ENCODE data around the gene LRRC4C. TPM values are rescaled to one million over a fixed set of nuclear protein-coding genes. Genes with fewer than 3 reads are reported as not detected.

LRRC4C gene
- total RNA-seq, 1 experiment from 2014 or later: 0.72 TPM

GRCh38 chr11:40340911-40341310, 1118.5 kb downstream of the LRRC4C start:
- peaks cover 15% of the 10 kb centered on the region; the same call in 1 of the 2 replicates for H3K9me3 Mint-ChIP-seq
- ChIA-PET CTCF (no interaction called here), POLR2A (no interaction called here)
- no peak overlapping the region for H3K4me3 Mint-ChIP-seq
- no peak for TF ChIP-seq CBFB (CRISPR knock-in tag; IDR thresholded peaks at IDR 0.05; ENCODE audit: low read depth)
- TF ChIP-seq, protein P1, sequence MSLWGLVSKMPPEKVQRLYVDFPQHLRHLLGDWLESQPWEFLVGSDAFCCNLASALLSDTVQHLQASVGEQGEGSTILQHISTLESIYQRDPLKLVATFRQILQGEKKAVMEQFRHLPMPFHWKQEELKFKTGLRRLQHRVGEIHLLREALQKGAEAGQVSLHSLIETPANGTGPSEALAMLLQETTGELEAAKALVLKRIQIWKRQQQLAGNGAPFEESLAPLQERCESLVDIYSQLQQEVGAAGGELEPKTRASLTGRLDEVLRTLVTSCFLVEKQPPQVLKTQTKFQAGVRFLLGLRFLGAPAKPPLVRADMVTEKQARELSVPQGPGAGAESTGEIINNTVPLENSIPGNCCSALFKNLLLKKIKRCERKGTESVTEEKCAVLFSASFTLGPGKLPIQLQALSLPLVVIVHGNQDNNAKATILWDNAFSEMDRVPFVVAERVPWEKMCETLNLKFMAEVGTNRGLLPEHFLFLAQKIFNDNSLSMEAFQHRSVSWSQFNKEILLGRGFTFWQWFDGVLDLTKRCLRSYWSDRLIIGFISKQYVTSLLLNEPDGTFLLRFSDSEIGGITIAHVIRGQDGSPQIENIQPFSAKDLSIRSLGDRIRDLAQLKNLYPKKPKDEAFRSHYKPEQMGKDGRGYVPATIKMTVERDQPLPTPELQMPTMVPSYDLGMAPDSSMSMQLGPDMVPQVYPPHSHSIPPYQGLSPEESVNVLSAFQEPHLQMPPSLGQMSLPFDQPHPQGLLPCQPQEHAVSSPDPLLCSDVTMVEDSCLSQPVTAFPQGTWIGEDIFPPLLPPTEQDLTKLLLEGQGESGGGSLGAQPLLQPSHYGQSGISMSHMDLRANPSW (CRISPR knock-in tag; conservative IDR thresholded peaks at IDR 0.05; ENCODE audit: low read depth): no peak
- no peak for TF ChIP-seq FOXK1 (CRISPR knock-in tag; IDR thresholded peaks at IDR 0.05)
- TF ChIP-seq, protein P2, sequence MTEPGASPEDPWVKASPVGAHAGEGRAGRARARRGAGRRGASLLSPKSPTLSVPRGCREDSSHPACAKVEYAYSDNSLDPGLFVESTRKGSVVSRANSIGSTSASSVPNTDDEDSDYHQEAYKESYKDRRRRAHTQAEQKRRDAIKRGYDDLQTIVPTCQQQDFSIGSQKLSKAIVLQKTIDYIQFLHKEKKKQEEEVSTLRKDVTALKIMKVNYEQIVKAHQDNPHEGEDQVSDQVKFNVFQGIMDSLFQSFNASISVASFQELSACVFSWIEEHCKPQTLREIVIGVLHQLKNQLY (CRISPR knock-in tag; IDR thresholded peaks at IDR 0.05): no peak
- TF ChIP-seq NFYB (CRISPR knock-in tag; conservative IDR thresholded peaks at IDR 0.05; ENCODE audit: low read depth): no peak
- TF ChIP-seq ZNF317 (CRISPR knock-in tag; IDR thresholded peaks at IDR 0.05; ENCODE audit: borderline replicate concordance, low read depth): no peak
- H3K27ac Mint-ChIP-seq: no peak overlapping the region
- ATAC-seq (no peak), DNase-seq (ENCODE audit: low spot score) (no peak)
- H3K36me3 Mint-ChIP-seq: no peaks in the 10 kb centered on the region
- H3K27me3 Mint-ChIP-seq (ENCODE audit: low read depth): no peaks in the 10 kb centered on the region; the same call in 1 of the 2 replicates
- H3K4me1 Mint-ChIP-seq: peaks cover 8% of the 10 kb centered on the region

DNA sequence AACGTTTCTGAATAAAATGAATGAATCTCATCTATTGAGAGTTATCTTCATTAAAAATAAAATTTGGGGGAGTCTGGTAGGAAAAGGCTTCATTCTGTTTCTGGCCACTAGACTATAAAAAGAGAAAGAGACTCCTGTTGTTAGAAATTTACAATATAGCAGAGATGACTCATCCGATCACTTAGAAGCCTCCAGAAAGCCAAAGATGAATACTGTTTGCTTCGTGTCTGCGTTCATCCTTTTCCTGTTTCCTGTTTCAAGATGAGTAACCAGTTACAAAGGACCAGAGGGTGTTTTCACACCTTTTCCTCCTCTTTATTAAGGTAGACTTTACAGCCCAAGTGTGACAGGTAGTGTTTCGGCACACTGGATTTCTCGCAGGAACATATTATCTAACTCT, 1120.7 kb downstream of the LRRC4C start:
- no peak overlapping the region for H3K4me3 Mint-ChIP-seq
- no peak overlapping the region for H3K27ac Mint-ChIP-seq
- H3K27me3 Mint-ChIP-seq (ENCODE audit: low read depth): no peaks in the 10 kb centered on the region; the same call in 1 of the 2 replicates
- POLR2A ChIA-PET: no interaction called here
- no peaks in the 10 kb centered on the region for H3K36me3 Mint-ChIP-seq
- peaks cover 4% of the 10 kb centered on the region; the same call in 1 of the 2 replicates for H3K9me3 Mint-ChIP-seq
- H3K4me1 Mint-ChIP-seq: peaks cover 8% of the 10 kb centered on the region
- ATAC-seq (no peak), DNase-seq (ENCODE audit: low spot score) (no peak)
- TF ChIP-seq ZNF416 (CRISPR knock-in tag; IDR thresholded peaks at IDR 0.05): no peak
- no peak for TF ChIP-seq FOXK1 (CRISPR knock-in tag; IDR thresholded peaks at IDR 0.05)
- no peak for TF ChIP-seq ZNF281 (CRISPR knock-in tag; IDR thresholded peaks at IDR 0.05)
- TF ChIP-seq TEAD4 (CRISPR knock-in tag; IDR thresholded peaks at IDR 0.05): no peak
- no peak for TF ChIP-seq GRHL2 (CRISPR knock-in tag; IDR thresholded peaks at IDR 0.05; ENCODE audit: insufficient replicate concordance, severe bottlenecking)
- no peak for TF ChIP-seq SOX15 (CRISPR knock-in tag; IDR thresholded peaks at IDR 0.05)
- TF ChIP-seq GABPB1 (CRISPR knock-in tag; IDR thresholded peaks at IDR 0.05): no peak
- TF ChIP-seq, protein P2 (CRISPR knock-in tag; IDR thresholded peaks at IDR 0.05): no peak
- TF ChIP-seq ESRRA (CRISPR knock-in tag; IDR thresholded peaks at IDR 0.05; ENCODE audit: borderline replicate concordance): no peak
- TF ChIP-seq OVOL2 (CRISPR knock-in tag; IDR thresholded peaks at IDR 0.05; ENCODE audit: borderline replicate concordance): no peak
- TF ChIP-seq MXD4 (CRISPR knock-in tag; IDR thresholded peaks at IDR 0.05; ENCODE audit: borderline replicate concordance): no peak
- TF ChIP-seq ZBTB21 (CRISPR knock-in tag; IDR thresholded peaks at IDR 0.05; ENCODE audit: borderline replicate concordance): no peak
- TF ChIP-seq NFE2L1 (CRISPR knock-in tag; IDR thresholded peaks at IDR 0.05): no peak
- no peak for TF ChIP-seq ZNF263 (CRISPR knock-in tag; IDR thresholded peaks at IDR 0.05; ENCODE audit: low read depth)
- CTCF ChIA-PET: no interaction called here
